Suprapubic skin (tissue), 4 donors: Measurements from ENCODE around the gene NT5DC3. TPM values are rescaled to one million over a fixed set of nuclear protein-coding genes. Genes with fewer than 3 reads are reported as not detected.

Source experiments
- DNase-seq, 2 donors: peaks; one replicate each; pipeline ENCODE4 v3.0.0-alpha.2; 2019; ENCODE audit warnings: low spot score in 2 of 2
- H3K27ac ChIP-seq: fragments of 200-600 bp; sonication (generic); one replicate; pipeline ENCODE4 v1.5.1; 2019
- H3K27me3 ChIP-seq: fragments of 200-600 bp; sonication (generic); one replicate; pipeline ENCODE4 v1.5.1; 2019
- H3K36me3 ChIP-seq: fragments of 200-600 bp; sonication (generic); one replicate; pipeline ENCODE4 v1.5.1; 2019
- H3K4me1 ChIP-seq: fragments of 200-600 bp; sonication (generic); one replicate; pipeline ENCODE4 v1.5.1; 2019
- H3K4me3 ChIP-seq: fragments of 200-600 bp; sonication (generic); one replicate; pipeline ENCODE4 v1.5.1; 2019; ENCODE audit warnings: mild to moderate bottlenecking
- H3K9me3 ChIP-seq: fragments of 200-600 bp; sonication (generic); one replicate; pipeline ENCODE4 v1.5.1; 2019
- EP300 ChIP-seq: sonication (generic); formaldehyde crosslinking; IDR thresholded peaks from one replicate; pipeline ENCODE4 v1.6.1; 2017; ENCODE audit warnings: antibody characterized with exemption
- POLR2A ChIP-seq, 2 donors: fragments of 450-650 bp; IDR thresholded peaks; one replicate each; pipeline ENCODE4 v1.6.1; 2017; ENCODE audit warnings: antibody characterized with exemption in 2 of 2, mild to moderate bottlenecking in 2 of 2, moderate library complexity in 2 of 2
- POLR2AphosphoS5 ChIP-seq, 3 donors: sonication (generic); formaldehyde crosslinking; IDR thresholded peaks; one replicate each; pipeline ENCODE4 v1.6.1; 2017; ENCODE audit warnings: antibody characterized with exemption in 3 of 3
- WGBS: methylation state at CpG from one replicate; pipeline ENCODE4 v1.1.5; 2018; 5-methylcytosine and 5-hydroxymethylcytosine counted together
- total RNA-seq, 4 donors: library from RNA; depleted of rRNA; stranded (reverse); fragments of >200 nt; gene quantifications; one replicate each; pipeline ENCODE4 v1.1.0, GENCODE V29; 2016
- TF ChIP-seq, protein P1 (sequence below), 2 donors: fragments of 200-600 bp in 1 of 2; fragments of 450-650 bp in 1 of 2; sonication (generic) in 1 of 2; IDR thresholded peaks; one replicate each; pipeline ENCODE4 v1.5.1; 2016 to 2019; ENCODE audit warnings: antibody characterized with exemption in 2 of 2, mild to moderate bottlenecking in 1 of 2, moderate library complexity in 1 of 2

Gene NT5DC3
- total RNA-seq, 4 donors from 2014 or later = 4.2 to 6.5 (median 5.0) TPM

- WGBS = 64% methylated on average over 4 of the region's 4 CpGs
- Histone ChIP-seq H3K9me3 (no peaks in the 10 kb centered on the region), H3K36me3 (peaks cover 24% of the 10 kb centered on the region), H3K4me1 (peaks cover 2% of the 10 kb centered on the region), H3K27me3 (no peaks in the 10 kb centered on the region), H3K4me3 (no peak overlapping the region), H3K27ac (no peak overlapping the region)
- TF ChIP-seq EP300 (no peak), POLR2AphosphoS5 (IDR thresholded peaks at IDR 0.05) (no peak), POLR2A (IDR thresholded peaks at IDR 0.05) (no peak)
- TF ChIP-seq, protein P1, sequence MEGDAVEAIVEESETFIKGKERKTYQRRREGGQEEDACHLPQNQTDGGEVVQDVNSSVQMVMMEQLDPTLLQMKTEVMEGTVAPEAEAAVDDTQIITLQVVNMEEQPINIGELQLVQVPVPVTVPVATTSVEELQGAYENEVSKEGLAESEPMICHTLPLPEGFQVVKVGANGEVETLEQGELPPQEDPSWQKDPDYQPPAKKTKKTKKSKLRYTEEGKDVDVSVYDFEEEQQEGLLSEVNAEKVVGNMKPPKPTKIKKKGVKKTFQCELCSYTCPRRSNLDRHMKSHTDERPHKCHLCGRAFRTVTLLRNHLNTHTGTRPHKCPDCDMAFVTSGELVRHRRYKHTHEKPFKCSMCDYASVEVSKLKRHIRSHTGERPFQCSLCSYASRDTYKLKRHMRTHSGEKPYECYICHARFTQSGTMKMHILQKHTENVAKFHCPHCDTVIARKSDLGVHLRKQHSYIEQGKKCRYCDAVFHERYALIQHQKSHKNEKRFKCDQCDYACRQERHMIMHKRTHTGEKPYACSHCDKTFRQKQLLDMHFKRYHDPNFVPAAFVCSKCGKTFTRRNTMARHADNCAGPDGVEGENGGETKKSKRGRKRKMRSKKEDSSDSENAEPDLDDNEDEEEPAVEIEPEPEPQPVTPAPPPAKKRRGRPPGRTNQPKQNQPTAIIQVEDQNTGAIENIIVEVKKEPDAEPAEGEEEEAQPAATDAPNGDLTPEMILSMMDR (IDR thresholded peaks at IDR 0.05) = no peak
- no peak for DNase-seq
Observed at GRCh38 chr12:103794309-103795213, 46.5 kb downstream of the NT5DC3 start.

DNA sequence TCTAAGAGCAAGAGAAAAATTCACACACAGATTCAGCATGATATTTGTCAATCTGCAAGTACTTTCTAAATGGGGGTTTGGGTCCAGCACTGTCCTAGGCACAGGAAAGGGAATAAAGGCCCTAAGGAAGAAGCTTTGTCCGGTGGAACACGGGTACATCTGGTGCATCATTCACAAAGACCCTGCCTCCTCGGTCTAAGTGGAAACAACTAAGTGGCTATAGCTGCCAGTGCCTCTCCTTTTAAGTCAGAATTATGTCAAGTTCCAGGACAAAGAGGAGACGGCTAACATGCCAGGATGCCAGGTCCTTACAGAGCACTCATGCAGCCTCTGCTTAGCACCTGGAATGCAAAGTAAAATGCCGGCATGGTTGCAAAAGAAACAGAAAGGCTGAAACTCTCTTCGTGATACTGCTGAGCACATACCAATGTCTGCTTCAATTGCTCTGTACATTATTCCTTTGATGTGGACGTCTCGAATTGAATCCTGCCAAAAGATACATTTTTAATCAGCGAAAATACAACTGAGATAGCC, 47.5 kb downstream of the NT5DC3 start:
- WGBS = 85% methylated on average over 9 of the region's 9 CpGs
- Histone ChIP-seq H3K9me3 (no peaks in the 10 kb centered on the region), H3K27me3 (no peaks in the 10 kb centered on the region), H3K36me3 (peaks cover 24% of the 10 kb centered on the region), H3K4me3 (no peak overlapping the region), H3K27ac (no peak overlapping the region), H3K4me1 (no peaks in the 10 kb centered on the region)
- TF ChIP-seq, protein P1 (IDR thresholded peaks at IDR 0.05) = no peak
- TF ChIP-seq POLR2AphosphoS5 (IDR thresholded peaks at IDR 0.05) (no peak), EP300 (no peak), POLR2A (IDR thresholded peaks at IDR 0.05) (no peak)
- DNase-seq = no peak

GRCh38 chr12:103793046-103793445, 48.0 kb downstream of the NT5DC3 start:
- Histone ChIP-seq H3K36me3 (peaks cover 24% of the 10 kb centered on the region), H3K4me1 (no peaks in the 10 kb centered on the region), H3K27ac (no peak overlapping the region), H3K4me3 (no peak overlapping the region), H3K9me3 (no peaks in the 10 kb centered on the region), H3K27me3 (no peaks in the 10 kb centered on the region)
- no peak for TF ChIP-seq POLR2A (IDR thresholded peaks at IDR 0.05)
- TF ChIP-seq EP300 = no peak
- TF ChIP-seq, protein P1 (IDR thresholded peaks at IDR 0.05) = no peak
- TF ChIP-seq POLR2AphosphoS5 (IDR thresholded peaks at IDR 0.05) = no peak
- WGBS = 55% methylated on average over 3 of the region's 3 CpGs
- no peak for DNase-seq

GRCh38 chr12:103791350-103791920, 49.6 kb downstream of the NT5DC3 start:
- TF ChIP-seq POLR2AphosphoS5 (IDR thresholded peaks at IDR 0.05) (no peak), EP300 (no peak), POLR2A (IDR thresholded peaks at IDR 0.05) (no peak)
- TF ChIP-seq, protein P1 (IDR thresholded peaks at IDR 0.05) = no peak
- Histone ChIP-seq H3K27me3 (no peaks in the 10 kb centered on the region), H3K27ac (no peak overlapping the region), H3K4me1 (no peaks in the 10 kb centered on the region), H3K9me3 (no peaks in the 10 kb centered on the region), H3K36me3 (peaks cover 24% of the 10 kb centered on the region), H3K4me3 (no peak overlapping the region)
- 81% methylated on average over 10 of the region's 10 CpGs for WGBS
- DNase-seq = no peak

GRCh38 chr12:103786201-103786600, 54.8 kb downstream of the NT5DC3 start:
- Histone ChIP-seq H3K27ac (no peak overlapping the region), H3K27me3 (no peaks in the 10 kb centered on the region), H3K4me1 (no peaks in the 10 kb centered on the region), H3K4me3 (no peak overlapping the region), H3K9me3 (no peaks in the 10 kb centered on the region), H3K36me3 (peaks cover 1% of the 10 kb centered on the region)
- DNase-seq = no peak
- TF ChIP-seq EP300 (no peak), POLR2A (IDR thresholded peaks at IDR 0.05) (no peak), POLR2AphosphoS5 (IDR thresholded peaks at IDR 0.05) (no peak)
- TF ChIP-seq, protein P1 (IDR thresholded peaks at IDR 0.05) = no peak
